HG03039 (cell line): ENCODE data around the gene SLITRK4.

Source experiments
- ATAC-seq: cut with Tn5 transposase; IDR thresholded peaks from one replicate; pipeline ENCODE4 v1.9.1; 2021; ENCODE audit warnings: mild to moderate bottlenecking, moderate library complexity; ENCODE audit not compliant: unreplicated experiment

The SLITRK4 gene, protein sequence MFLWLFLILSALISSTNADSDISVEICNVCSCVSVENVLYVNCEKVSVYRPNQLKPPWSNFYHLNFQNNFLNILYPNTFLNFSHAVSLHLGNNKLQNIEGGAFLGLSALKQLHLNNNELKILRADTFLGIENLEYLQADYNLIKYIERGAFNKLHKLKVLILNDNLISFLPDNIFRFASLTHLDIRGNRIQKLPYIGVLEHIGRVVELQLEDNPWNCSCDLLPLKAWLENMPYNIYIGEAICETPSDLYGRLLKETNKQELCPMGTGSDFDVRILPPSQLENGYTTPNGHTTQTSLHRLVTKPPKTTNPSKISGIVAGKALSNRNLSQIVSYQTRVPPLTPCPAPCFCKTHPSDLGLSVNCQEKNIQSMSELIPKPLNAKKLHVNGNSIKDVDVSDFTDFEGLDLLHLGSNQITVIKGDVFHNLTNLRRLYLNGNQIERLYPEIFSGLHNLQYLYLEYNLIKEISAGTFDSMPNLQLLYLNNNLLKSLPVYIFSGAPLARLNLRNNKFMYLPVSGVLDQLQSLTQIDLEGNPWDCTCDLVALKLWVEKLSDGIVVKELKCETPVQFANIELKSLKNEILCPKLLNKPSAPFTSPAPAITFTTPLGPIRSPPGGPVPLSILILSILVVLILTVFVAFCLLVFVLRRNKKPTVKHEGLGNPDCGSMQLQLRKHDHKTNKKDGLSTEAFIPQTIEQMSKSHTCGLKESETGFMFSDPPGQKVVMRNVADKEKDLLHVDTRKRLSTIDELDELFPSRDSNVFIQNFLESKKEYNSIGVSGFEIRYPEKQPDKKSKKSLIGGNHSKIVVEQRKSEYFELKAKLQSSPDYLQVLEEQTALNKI

DNA sequence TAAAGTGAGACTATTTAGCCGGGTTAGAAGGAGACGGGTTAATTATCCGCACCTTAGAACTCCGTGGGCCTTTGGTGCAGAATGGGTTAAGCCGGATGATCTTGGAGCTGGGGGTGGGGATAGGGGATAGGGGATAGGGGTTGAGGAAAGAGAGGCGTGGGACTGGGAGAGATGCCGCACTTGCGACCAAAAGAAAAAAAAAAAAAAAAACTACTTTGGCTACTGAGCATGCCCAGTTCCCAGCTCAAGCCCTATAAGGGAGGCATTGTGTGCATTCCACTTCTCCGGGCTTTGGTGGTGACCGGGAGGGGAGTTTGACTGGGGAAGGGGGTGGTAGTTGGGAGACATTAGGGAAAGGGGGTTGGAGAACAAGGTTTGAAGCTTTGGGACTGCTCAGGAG is at the start of gene SLITRK4:
Gene SLITRK4, minus strand, starts transcription at position 187 of the 400 bp plus-strand sequence. CDS start 4,993 bp downstream, outside the sequence.
- no peak for ATAC-seq

DNA sequence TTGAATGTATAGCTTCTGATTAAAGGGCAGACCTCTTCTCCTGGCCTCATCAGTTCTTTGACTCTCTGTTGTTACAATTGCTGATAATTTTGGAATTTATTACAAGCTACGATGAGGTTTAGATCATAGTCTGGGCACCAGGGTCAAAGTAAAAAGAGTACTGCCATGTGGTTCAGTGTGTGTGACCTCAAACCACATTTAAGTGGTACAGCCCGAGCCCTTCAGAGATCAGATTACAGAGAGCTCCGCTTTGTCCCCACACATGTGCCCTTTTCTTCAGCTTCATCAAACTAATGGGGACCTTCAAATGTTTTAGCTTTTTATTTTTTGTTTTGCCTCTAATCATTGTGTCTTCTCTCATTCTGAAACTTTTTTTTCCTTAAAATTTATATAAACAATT is 47.6 kb upstream of the SLITRK4 start:
- no peak for ATAC-seq

DNA sequence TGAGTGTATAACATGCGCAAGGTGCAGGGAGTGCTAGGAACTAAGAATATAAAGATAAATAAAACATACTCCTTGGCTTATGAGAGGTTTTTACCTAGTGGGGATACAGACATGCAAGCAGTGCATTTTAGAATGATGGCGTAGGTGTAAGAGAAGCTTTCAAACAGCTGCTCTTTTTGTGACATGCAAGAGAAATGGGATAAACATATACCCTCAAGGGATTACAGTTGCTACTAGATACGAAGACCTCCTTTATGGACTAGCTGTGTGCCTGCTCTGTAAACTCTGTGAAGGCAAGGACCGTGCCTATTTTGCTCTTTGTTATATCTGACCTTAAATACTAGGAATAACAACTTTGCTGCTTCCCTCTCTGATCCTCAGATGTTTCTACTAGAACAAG is 39.0 kb upstream of the SLITRK4 start:
- ATAC-seq = no peak

DNA sequence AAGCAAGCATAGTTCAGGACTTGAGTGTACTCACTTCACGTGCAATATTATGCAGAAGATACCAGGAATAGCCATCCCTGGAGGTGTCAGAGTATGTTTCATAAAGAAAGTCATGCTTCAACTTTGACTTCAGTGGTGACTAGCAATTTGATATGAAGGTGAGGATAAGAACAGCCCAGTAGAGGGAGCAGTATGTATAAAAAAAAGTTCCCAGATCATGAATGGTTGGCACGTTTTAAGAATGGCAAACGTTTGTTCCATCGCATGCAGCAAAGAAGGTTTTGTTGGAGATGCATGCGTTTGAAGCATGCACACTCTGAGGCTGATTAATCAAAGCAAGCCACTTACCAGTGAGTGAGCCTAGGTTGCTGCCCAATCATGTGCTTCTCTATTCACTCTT is 33.5 kb upstream of the SLITRK4 start:
- ATAC-seq = no peak

DNA sequence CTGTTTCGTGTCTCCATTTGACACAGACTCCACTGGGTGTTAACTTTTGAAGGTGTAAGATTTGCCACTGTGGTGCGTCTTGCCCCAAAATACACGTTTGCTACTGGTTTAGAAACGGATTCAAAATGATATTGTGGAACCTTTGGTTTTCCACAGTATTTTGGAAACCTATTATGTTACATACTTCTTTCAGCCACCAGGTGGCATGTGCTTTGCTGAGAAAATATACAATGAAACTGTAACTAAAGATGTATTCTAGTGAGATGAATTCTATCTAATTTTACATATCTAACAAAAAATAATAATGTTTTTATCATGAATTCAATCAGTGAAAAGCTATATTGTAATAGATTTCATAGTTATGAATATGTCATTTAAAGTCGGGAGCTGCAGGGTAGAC is 28.4 kb upstream of the SLITRK4 start:
- no peak for ATAC-seq

DNA sequence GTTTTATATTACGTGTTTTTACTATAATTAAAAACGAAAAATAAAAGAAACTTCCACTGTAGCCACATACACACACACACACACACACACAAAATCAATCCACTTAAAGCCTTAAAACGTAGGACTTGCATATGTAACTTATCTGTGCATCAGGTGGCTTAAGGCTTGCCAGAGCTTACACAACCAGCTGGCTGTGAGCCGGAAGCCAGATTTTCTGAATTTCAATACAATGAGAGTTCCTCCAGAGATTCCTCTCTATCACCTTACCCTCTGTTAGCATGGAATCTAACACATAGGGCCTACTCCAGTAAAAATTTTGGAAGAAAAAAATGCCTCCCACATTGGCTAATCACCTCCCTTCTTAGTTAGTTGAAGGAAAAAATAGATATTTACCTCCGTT is 27.9 kb upstream of the SLITRK4 start:
- ATAC-seq = no peak

DNA sequence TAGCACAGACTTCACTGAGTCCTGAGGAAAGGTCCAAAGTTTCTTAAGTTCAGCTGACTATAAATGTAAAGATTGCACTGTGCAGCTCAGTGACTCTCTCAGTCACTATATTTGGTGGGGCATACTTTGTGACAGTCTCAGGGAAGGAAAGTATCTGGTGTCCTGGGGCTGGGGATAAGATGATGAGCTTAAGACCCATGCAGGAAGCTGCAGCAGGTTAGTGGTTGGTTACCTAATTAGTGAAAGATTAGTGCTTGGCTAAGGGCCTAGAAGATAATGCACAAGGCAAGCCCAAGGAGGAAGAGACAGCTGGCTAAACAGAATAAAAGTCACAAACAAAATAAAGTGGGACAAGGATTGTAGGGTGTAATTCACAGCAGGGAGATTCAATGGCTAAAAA is 25.4 kb upstream of the SLITRK4 start:
- ATAC-seq = no peak

DNA sequence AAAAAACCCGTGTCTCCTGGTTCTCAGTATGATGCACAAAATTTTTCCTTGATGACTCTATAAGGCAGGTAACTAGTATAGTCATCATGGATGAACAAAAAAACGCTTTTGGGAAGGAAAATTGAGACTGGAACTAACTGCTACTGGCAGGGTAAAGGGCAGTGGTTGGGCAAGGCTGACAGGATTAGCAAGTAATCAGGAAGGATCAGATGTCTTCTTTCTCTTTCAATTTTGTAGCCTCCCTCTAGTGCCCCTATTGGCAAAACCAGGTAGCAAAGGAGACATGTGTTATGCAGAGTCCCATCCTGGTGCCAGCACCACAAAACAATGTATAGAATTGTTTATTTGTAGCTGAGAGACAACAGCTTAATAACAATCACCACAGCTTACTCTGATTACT is 12.8 kb upstream of the SLITRK4 start:
- ATAC-seq = no peak

DNA sequence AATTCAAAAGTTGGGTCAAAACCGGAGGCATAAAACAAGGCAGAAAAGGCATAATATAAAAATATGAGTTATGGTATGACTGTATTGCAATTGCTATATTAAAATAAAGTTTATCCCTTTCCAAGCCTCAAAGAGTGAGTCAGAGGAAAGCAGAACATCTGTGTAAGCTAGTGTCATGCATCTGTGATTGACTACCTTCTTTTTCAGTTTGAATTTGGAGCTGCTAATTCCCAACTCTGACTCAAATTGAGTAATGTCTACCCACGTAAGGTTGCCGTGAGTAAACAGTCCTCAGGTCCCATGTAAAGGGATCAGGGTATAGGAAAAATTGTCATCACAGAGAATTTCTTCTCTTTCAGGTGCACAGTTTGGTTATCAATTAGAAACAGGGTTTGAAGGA is 6.5 kb upstream of the SLITRK4 start:
- no peak for ATAC-seq

DNA sequence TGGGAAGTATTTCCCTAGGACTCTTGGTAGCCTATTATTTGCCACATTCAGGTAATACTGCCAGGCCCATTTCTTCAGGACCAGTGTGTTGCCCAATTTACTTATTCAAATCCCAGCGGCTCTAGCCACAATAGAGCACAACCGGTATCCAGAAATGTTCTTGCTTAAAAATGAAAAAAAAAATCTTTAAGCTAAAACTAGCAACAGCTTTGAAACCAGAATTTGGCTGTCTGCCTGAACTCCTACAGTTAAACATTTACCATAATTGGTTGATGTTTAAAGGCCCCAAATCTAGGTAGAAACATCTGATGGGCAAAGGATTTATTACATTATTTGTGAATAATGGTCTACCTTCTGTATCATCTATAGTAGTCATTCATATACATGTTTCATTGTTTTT is 930 bp upstream of the SLITRK4 start:
- no peak for ATAC-seq

DNA sequence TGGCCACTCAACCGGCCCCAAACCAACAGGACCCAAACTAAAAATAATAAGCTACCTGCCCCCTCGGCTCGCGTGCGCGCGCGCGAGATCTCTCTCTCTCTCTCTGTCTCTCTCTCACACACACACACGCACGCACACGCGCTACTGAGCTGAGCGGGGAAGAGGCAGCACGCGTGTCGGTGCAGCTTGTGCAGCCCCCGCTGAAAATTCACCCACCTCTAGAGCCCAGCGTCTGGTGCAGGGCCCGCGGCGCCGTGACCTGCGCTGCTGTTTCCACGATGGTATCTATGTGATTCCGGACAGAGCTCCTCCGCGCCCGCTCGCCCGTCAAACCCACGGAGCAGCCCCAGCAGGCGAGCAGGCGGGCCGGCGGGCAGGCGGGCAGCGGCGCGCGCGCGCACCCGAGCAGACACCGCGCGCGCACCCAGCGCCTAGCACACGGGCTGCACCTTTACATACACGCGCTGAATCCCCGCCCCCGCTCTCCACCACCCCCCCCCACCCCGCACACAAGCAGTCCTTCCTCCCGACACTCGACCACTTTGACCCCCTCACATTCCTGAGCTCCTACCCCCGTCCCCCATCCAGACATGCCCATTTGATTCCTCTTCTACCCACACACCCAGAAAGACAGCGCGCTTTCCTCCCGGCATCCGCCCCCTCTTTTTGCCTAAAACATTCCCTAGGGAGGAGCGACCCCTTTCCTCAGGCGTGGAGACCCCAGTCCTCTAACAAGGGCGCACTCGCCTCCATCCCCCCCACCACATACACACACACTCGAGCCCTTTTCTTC is 1.0 kb downstream of the SLITRK4 start:
- ATAC-seq = no peak

DNA sequence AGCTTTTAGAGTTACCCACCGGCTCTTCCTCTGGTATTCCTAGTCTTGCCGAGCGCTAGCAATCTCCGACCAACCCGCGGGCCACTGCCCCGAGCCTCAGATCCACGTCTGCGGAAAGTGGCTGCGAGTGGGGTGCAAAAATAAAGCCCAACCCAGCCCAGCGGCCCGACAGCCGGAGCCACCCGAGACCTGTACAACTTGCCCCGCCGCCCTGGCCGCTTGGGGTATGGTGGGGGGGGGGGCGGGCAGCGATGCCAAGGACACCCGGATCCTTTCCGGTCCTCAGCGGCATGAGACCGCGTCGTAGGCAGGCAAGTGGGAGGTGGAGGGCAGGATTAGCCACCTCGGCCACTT is 1.6 kb downstream of the SLITRK4 start:
- no peak for ATAC-seq

DNA sequence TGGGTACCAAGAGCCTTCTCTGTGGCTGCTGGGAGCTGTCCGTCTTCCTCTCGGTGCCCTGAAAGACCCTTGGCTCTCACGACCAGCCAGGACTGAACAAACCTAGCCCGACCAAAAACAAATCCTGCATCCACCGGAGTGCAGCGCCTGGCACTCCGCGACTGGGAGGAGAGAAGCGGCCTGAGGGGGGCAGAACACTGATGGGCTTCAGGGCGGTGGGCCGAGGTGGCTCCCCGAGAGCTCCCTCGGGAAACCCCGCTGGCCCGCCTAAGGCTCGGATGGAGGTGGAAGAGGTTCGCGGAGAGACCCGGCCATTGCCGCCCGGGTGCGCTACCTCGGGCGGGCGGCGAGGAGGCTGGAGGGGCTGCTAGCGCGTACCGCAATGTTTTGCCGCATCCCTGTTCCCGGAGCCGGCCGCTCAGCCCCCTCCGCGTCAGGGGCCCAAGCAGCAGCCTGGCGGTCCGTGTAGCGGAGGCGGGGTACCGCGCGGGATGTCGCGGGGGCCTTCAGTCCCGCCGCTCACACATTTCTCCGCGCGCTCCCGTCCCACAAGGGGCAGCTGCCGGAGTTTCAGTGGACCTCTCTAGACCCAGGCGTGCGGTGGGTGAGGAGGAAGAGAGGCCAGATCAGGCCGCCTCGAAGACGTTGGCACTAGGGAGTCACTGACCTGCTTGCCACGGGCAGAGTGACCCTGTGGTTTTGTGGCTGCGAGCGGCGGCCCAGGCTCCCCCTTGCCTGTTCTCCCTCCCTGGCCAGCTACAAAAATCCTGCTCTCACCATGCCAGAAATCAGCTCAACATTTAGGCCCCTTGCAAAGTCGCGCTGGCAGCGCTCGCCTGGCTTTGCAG is 2.2 kb downstream of the SLITRK4 start:
- ATAC-seq = no peak

DNA sequence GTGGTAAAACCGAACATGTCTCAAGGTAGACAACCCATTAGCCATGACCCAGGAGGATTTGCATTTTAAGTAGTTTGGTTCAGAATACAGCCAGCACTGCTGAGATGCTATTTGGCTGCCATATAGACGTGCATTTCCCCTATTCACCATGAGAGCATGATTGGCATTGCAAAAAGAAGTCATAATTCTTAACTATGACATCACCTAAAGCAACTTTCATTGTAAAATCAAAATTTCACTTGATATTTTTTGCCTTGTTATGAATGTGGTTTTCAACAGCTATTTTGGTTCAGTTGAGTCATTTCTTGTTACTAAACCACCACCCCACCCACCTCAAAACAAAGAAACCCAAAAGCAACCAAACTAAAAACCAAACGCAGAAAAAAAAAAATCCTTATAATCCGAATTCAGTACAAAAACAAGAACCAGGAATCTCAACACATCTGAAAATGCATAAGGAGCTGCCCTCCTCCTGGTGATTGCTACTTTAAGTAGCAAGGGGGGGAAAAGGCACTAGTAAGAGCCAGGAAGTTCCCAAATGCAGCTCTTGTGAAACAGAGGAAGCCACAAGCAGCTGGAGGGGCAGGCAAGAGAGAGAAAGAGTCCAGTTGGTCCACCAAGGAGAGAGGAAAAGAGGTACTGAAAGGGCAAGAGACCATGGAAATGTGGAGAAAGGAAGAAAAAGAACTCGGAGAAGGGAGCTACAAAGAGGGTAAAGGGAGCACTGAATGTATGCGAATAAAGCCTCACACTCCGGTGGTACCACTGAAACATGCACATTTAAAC is 3.1 kb downstream of the SLITRK4 start:
- ATAC-seq = no peak

DNA sequence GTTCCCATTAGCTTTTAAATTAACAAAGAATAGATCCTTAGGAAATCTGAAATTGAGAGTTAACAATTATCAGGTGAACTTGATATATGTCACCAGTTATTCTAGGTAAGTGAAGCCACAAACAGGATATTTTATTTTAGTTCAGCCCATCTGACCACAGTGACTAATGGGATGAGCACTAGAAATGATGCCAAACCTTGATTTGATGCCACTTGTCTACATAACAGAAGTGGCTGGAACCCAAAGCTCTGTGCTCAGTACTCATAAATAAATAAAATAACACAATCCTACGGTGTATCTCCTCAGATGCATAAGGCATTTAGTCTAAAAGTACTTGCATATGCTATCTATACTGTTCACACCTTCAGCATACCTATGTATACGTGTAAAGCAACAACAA is 12.2 kb downstream of the SLITRK4 start:
- ATAC-seq = no peak

DNA sequence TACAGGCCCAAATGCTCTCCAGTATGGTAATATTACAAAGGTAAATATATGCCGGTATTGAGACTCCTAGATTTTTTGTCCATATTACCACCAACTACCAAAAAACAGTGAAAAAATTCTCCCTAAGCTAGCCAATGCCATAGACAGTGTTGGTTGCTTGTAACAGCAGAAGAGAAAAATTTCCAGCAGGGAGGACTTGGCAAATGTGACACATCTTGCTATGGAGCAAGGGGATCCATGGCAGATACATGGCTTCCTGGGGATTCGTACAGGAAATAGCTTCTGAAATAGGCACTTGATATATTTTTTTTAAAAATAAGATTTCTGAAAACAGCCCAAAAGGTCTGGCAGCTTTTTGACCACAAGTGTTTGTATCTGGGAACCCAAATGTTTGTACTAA is 14.6 kb downstream of the SLITRK4 start:
- ATAC-seq = no peak

DNA sequence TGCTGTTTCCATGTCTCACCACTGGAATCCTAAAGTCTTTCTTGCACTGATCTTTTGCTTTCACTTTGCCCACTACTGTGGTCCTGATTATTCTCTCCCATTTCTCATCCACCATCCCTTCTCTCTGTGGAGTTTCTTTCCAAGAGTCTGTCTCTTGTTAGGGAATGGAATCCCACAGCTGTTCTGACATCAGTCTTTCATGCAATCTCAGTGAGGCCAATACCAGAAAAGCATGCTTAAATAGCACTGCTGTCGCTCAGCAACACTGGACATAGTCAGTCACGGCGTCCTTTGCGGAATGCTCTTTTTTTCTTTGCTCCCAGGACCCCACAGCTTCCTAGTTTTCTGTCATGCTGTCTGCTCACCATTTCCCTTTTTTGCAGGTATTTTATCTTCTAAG is 20.1 kb downstream of the SLITRK4 start:
- no peak for ATAC-seq

DNA sequence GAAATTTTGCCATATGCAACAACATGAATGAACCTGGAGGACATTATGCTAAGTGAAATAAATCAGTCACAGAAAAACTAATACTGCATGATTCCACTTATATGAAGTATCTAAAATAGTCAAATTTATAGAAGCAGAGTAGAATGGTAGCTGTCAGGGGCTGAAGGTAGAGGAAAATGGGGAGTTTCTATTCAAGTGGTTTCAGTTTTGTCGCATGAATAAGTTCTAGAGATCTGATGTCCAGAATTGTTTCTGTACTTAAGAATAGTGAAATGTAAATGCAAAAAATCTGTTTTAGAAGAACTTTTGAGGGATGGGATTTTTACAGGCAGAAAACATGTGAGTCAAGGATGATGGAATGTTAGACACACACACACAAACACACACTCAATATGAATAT is 34.1 kb downstream of the SLITRK4 start:
- no peak for ATAC-seq

DNA sequence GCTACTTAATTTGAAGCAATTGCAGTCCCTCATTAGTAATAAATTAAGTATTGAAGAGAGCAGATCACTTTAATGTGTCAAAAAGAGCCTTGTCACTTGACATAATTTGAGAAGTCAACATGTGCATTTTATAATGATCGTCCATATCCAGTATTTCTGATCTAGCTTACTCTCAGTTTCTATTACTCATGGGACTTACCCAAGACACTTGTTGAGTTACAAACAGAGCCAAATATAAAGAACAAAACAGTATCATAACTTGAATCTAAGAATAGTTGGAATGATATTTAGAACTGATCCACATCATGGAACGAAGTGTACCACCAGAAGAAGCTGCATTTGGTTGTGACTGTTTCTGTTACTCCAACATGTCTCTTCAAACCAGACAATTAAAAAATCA is 54.7 kb downstream of the SLITRK4 start:
- no peak for ATAC-seq

DNA sequence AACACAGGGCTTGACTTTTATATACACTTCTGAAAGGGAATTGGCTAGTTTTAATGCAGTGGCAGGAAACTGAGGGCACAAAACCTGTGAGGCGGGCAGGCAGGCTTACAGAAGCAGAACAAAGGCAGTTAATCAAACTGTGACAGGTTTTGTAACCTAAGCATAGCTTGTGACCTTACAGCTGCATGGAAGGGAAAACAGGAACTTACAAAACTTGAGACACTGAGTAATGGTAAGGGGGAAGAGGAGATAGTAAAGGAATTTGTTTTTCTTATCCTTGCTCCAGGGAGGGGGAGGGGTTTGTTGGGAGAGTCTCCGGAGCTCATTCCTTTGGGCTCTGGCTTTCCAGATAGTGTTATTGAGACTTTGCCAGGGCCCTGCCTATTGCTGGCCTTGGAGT is 55.6 kb downstream of the SLITRK4 start:
- no peak for ATAC-seq
